Activated CD4-positive, alpha-beta T cell treated with anti-CD3 and anti-CD28 coated beads, Interleukin-2, amount 50 U/mL, for 16 hours (primary cell): Measurements from ENCODE around the gene NTF3.

Experiments used
- DNase-seq: peaks from one replicate; pipeline ENCODE4 v3.0.0-alpha.2; 2020

The NTF3 gene

DNA sequence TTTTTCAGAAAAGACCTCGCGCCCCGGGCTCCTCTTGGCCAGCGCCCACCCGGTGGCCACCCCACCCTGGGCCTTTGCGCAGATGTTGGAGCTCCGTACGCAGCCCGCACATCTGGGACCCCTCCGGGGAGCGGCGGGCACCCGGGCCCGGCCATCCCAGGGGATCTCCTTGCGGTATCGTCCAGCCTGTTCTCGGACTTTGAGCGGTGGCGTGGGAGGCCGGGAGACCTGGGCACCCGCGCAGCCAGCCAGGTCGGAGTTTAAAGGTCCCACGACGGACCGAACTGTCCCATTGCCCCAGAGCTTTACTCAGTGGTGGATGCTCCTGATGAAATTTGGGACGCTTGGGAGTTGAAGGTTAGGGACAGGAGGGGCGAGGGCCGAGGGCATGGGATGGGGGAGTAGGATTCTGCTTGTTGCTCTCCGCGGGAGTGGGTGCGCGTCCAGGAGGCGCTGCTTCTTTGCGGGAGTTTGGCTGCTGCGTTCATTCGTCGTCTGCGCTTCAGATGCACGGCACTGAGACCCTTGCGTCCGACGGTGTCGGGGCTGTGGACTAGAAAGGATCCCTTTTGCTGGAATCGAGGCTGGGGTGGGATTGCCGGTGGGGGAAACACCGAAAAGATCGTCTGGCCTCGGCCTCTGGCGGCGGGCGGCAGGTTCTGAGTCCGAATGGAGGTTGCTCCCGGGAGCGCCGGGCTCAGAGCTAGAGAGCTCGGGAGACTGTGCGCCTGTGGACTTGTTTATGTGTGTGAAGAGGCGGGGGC, 1.4 kb downstream of the NTF3 start:
- DNase-seq, result no peak

DNA sequence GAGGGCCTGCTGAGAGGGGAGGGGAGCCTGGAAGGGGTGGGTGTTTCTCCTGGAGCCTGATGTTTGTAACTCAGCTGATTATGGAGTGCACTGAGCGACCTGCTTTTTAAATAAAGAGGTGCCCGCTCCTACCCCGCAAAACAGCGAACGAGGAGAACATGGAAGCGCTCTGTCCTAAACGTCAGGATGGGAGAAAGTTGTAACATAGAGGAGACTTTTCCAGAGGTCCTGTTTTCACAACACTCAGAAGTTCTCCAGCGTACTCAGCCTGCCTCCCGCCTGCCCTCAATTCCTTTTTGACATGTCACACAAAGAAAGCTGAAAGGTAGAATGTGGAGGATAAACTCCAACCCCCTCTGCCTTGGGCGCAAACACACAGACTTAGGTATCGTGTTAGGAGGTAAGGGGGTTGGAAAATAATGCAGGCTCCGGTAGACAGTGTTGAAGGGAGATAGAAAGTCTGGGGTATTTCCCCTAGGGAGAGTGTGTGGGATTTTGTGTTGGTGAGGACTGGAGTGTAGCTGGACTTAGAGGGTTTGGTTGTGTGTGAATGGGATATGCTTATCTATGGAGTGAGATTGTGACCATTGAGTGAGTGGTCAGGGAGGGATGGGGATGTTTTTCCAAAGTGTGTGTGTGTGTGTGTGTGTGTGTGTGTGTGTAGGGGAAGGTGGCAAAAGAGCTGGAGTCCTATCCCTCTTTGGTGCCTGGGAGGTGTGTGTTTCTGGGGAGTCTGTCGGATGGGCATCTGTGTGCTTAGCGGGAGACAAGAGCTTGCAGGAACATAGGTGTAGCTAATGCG, 2.1 kb downstream of the NTF3 start:
- no peak for DNase-seq

DNA sequence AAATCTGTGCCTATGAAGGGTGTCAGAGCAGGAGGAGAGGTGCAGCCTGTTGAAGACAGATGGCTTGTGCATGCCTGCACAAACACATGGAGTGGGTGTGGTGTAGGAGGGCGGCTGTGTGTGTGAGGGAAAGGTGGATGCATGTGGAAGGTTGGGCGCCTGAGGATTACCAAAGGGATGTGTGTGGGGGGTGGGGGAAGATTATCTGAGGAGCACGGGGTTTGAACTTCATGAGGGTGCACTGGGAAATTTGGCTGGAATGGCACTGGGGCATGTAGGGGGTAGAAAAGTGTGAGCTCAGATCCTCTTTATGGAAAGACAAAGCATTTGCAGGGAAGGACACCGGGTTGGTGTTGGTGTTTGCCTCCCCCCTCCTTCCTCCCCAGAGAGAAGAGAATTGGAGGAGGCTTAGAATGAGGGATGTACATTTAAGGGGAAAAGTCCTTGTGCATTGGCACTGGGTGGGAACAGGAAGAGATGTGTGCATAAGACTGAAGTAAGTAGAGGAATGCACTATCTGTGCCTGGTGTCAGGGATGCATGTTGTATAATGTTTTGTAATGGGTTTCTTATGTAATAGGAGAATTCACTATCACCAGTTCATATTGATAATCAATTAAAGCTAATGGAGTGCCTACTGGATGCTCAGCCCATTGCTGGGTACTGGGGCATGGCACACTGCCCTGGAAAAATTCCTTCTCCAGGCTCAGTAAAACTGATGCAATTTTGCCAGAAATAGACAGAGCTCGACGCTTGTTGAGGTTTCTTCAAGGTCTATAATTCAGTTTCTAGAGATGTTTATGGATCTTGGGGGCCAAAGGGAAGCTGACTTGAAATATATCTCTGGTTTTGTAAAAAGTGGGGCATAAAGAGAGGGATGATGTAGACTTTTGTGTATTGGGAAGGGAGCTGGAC, 3.0 kb downstream of the NTF3 start:
- DNase-seq, result no peak

DNA sequence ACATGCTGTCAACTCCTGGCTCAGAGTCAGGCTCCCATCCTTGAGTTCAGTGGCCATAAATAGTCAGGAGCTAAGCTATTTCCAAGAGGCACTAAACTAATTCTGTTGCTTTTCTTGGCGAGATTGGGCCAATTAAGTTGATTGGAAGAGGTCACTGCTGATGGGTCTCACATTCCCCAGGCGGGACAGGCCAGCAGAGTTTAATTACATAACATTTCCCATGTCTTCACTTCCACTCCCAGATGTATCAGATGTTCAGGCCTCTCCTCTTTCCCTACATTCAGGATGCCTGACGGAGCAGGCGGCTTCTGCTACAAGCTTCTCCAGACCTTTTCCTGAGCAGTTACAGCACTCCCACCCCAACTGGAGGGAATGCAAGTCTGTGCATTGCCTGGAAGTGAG, 5.3 kb downstream of the NTF3 start:
- DNase-seq, result no peak

DNA sequence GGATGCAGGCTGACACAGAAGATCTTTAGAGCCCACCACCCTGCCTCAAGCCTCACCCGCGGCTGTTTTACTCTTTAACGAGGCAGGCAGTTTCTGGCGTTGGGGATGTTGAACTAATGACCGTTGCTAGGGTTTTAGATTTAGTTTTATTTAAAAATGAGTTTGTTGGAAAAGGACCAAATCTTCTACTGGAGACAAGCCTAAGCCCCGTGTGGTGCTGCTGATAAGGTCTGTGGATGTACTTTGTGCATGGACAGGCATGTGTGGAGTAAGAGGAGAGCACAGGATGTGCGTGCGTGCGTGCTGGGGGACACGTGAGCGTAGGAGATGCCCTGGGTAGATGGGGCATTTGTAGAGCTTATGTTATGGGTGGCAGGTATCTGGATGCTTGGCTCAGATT, 5.7 kb downstream of the NTF3 start:
- DNase-seq, result no peak

DNA sequence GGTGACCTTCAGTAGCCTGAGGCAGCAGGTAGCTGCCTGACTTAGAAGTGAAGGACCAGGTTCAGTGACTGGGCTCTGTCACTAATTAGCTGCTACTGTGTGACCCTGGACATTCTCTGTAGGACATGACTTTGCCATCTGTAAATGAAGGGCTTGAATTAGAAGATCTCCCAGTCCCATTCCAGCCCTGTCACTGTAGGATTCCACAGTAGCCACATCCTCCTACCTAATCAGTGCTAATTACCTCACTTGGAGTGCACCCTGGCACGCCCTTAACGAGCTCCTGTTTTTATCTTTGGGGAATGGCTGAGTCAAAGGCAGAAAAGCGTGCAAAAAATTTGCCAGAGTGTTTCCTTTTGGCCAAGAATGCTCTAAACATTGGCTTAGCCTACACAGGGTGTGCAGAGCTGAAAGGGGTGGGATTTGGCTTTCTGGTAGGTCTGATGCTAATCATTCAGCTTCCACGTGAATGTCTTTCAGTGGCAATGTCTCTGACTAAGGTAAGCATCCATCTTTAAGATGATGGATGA, 6.8 kb downstream of the NTF3 start:
- DNase-seq, result no peak

DNA sequence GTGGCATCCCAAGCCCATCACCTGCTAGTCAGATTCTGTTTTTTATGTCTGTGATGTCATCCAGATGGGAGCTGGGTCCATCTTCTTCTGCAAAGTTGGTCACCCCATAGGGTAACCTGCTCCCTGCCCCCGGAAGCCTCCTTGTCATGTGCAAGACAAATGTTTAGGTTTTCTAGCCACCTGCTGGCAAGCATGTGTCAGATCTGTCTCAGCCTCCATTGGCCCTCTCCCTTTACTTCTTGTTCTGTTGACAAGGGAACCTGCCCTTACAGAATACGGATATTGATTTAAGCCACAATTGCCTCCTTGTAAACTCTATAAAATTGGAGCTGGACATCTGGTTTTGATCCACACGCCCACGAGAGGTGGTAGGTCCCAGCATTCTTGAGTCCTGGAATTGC, 7.5 kb downstream of the NTF3 start:
- DNase-seq, result no peak

DNA sequence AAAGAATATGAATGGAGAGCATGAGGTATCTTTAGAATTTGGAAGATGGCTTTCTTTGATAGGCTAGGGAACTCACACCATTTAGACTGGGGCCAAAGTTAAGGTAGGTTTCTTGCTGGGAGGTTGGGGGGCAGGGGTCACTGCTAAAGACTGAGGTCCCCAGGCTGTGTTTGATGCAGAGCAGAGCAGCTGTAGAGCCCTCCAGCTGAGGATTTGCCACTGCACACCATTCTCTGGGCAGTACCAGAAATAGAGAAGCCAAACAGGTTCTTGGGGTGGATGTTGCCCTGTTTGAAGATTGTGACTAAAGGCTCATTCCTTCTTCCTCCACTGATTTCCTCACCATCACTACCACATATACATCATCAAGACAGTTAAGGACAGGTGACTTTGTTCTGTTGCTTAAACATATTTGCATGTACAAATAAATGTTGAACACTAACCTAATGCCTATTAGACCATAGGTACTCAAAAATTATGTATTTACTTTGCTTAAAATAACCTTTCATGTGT, 7.9 kb downstream of the NTF3 start:
- DNase-seq, result no peak

DNA sequence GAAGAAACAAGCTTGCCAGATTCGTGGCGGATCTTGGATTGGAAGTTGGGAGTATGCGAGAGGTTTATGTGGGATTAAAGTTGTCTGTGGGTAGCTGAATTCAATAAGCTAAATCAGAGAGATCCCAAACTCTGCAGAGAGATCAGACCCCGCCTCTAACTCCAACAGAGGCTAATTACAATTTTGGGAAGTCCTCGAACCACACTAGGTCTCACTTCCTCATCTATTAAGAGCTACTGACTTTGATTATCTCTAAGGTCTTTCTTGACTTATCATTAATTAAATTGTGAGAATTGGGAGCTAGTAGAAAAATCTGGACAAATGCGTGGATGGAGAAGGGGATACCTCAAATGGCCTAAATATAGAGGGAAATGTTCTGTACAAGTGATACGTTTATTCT, 9.1 kb downstream of the NTF3 start:
- no peak for DNase-seq

DNA sequence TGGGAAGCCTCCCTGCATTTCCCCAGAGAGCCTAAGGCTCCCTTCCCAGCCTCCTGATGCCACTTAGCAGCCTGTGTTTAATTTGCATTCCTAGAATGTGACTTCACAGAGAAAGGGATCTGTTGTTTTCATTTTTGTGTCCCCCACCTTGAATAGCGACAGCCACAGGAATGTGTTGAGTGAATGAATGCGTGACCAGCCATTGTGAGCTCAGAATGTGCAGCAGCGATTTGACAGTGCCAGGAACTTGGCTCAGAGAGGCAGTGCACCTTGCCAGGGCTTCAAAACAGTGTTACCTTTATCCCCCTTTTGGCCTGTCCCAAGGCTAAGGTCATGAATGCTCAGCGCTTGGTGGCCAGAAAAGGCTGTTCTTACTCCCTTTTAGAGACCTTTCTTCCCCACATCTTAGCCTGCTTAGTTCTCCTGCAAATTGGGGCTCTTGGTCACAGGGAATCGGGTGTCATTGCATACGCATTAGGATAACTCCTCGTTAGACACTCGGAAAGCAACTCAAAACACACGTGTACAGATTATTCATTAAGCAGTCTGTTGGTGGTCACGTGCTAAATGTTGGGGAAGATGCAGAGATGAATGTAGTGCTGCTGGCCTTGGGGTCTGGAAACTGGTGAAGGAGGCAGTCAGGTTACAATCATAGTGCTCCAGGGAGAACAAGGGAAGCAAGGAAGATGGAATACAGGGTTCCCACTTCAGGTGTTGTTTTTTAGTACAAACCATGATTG, 9.8 kb downstream of the NTF3 start:
- DNase-seq, result no peak

DNA sequence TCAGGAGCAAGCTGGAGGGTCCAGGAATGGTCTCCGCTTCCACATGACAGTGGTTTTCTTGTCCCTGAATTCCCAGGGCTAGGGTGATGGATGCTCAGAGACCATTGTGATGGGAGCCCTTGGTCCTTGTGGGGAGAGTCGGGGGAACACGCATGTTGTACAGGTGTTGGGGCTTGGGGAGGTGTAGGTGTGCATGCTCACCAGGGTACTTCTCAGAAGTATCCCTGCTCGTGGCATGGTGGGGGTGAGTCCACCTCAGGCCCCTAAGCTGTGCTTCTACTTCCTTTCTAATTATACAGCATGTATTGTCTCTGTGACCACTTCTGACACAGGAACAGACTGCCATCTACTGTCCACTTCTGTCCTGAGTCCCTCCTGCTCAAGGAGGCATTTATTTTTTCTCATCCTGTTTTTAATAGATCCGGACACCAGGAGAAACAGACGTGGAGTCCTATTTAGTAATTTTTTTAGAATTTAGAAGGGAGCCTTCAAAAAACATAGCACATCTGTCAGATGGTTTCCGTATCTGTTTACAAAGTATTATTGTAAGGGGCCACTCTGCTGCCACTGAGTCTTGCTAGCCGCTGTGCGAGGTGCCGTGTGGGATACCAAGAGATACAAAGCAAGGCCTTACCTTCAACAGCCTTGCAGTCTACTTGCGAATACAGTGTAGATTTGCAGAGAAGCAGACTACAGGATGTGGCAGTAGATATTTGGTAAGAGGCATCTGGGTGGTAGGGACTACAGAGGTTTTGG, 10.5 kb downstream of the NTF3 start:
- DNase-seq, result no peak

DNA sequence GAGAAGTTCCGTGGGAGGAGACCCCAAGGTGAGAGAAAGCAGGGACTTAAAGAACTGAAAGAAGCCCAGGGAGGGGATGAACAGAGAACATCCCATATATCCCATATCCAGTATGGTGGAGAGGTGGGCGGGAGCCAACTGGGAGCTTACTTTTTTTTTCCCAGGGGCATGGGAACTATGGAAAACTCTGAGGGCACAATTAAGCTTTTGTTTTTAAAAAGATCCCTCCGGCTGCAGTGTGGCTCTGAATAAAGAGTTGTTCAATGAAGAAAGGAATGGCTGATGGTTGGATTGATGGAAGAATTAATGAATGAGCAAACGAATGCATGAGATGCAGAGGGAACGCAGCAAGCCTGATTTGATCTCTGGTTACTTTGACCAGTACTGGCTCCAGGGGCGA, 12.6 kb downstream of the NTF3 start:
- no peak for DNase-seq

DNA sequence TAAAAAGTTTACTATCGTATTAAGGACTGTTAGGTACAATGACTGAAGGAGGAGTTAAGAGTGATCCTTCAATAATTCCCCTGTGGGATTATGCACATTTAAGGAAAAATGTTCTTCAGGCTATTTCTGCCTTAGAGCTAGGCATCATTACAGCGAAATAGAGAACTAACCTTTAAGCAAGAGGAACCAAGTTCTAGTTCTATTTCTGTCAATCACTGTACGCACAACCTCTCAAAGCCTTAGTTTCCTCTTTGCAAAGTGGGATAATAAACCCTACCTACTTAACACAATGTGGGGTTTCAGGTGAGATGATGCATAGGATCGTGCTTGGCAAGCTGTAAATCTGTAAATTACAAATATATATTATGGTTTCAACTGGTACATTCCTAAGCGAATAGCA, 15.4 kb downstream of the NTF3 start:
- no peak for DNase-seq

DNA sequence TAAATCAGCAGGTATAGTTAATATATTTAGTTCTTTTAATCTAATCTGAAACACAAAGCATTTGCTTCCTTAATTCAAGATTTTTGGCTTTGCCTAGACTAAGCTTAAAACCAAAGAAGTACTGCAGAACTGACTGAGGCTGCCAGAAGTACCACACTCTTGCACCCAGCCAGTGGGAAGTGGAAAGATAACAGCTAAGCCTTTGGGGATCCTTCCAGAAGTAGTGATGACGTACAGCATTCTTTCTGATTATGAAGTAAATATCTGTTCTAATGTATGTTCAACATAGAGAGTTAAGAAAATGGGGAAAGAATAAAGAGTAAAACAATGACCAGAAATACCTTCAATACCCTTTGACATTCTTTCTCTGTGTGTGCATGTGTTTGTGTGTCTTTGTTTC, 19.3 kb downstream of the NTF3 start:
- no peak for DNase-seq

DNA sequence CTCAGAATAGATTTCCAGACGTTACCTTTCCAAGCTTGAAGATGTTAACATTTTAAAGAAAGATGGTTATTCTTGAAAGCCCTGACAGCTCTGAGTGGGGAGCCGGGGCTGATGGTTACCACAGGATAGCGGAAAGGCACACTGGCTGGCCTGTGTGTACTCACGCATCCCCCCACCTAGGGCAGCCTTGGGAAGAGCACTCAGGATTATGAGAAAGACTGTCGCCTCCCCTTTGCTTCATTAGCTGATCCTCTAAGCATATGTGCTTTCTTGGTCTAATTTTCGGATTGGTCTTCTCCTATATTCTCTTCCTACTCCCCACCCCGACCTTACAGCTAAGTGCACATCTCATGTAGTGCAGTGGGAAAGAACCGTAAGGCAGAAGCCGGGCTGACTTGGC, 20.7 kb downstream of the NTF3 start:
- no peak for DNase-seq

DNA sequence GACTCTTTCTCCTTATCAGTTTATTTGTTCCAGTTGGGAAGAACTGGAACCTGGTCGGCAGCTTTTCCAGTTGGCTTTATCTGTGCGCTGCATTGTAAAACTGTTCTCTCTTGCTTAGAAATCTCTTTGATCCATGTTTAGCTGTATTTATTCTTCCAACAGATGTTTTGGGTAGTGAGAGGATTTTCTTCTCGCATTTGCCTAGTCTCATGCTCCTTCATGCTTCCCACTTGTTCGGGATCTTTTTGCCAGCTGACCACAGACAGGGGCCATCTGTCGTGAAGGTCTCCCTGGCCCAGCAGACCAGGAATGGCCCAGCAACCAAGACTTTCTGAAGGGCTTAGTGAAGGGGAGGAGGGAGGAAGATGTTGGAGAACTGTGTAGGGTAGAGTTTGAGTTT, 21.6 kb downstream of the NTF3 start:
- no peak for DNase-seq

DNA sequence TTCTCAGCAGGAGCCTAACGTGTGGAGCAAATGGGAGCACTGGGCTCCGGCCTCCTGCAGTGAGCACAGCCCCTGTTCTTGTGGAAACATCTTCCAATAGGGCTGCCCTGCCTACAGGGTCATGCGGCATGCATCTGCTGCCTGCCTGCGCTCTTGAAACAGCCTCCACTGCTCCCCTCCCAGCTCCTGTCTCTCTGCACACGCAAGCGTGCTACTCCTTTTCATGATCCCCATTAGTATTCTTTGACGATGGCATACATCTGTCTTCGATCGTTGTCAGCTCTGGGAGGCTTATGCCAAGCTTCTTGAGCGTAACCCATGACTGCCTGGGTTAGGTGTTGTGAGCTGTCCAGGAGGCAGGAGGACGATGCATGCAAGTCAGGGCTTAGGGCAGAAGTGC, 23.1 kb downstream of the NTF3 start:
- no peak for DNase-seq

DNA sequence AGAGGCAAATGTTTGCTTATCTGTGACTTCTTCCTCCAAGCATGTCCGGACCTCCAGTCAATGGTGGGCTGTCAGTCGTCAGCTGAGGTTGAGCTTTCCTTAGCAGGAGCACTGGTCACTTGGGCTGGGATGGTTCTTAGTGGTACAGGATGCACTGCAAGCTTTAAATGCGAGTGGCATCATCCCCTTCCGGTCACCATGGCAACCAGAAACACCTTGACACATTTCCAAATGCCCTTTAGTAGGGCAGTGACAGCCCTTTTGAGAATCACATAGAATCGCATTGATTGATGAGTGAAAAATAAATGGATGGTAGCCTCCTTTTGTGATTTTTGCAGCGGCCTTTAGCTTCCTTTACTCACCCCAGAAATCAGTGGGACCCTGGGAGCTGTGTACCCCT, 24.1 kb downstream of the NTF3 start:
- DNase-seq, result no peak

DNA sequence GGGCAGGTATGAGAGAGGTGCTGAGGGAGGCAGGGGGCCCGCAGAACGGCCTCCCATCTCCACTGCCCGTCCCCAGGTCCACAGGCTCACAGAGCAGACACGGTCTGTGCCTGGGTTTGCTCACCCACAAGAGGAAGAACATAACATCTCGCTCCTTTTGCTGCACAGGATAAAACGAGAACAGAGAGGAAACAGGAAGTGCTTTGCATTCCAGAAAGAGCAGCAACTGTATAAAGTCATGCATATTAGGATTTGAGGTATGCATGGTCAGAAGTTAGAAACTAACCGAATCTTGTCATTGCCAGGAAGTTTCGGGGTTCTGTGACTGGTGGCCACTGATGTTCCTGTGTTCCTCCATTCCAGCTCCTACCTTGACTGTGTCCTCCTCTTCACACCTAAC, 25.0 kb downstream of the NTF3 start:
- DNase-seq, result no peak

DNA sequence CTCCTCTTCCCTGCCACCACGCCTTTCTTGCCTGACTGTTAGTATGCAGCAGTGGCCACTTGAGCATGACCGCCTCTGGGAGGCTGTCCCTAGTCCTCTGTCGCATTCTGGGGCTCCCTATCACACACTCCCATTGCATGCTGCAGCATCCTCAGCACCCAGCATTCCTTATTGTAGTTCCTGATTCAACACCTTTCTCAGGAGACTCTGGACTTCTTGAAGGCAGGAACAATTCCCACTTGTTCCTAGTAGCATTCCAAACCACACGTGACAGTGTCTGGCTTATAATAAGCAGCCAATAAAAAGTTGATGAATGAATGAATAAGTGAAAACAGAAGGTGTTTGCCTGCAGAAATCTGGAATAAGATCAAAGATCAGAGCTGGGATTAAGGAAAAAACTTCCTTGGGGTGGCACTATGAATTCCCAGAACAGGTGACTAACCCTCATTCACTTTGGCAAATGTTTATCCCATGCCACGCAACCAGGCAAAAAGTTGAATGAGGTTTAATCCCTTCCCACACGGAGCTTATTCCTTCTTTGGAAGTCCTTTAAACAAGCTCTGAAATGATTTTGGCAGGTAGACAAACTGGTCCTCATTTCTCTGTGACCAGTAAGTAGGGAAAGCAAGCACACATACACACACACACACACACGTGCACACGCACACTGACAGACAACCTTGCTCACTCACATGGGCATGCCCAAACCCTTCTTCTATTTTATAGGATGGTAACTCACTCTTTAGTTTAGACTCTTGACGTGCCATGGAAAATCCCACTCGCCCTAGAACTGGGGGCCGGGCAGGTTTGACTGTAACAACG, 26.5 kb downstream of the NTF3 start:
- no peak for DNase-seq
